GM18858 (cell line): Measurements from ENCODE around the gene GNMT.
"Not testable (repeated sequence)": the region's sequence is repeated elsewhere in the genome, so short reads cannot be mapped to it uniquely, and the experiment has no call there.

Experiments used
- ATAC-seq: cut with Tn5 transposase; IDR thresholded peaks from one replicate; pipeline ENCODE4 v1.9.1; 2021; ENCODE audit not compliant: unreplicated experiment

The GNMT gene

GRCh38 chr6:42971746-42972327 lies 11.3 kb downstream of the GNMT start:
- ATAC-seq, result no peak

GRCh38 chr6:42973926-42974325 lies 13.4 kb downstream of the GNMT start:
- ATAC-seq, result no peak

GRCh38 chr6:42974919-42975505 lies 14.5 kb downstream of the GNMT start:
- ATAC-seq, result no peak

- no peak for ATAC-seq
Observed at GRCh38 chr6:42978487-42978838, 17.9 kb downstream of the GNMT start.

GRCh38 chr6:42978839-42979522 lies 18.4 kb downstream of the GNMT start, which contains the start of gene PEX6:
Gene PEX6 (minus strand): TSS chr6:42979181. CDS start chr6:42979150, 31 bp downstream.
- ATAC-seq, result peak; percentile 82

- ATAC-seq, result no peak
Observed at GRCh38 chr6:42979523-42980177, 19.1 kb downstream of the GNMT start.

- ATAC-seq, result no peak
Observed at GRCh38 chr6:42981836-42982235, 21.3 kb downstream of the GNMT start.

GRCh38 chr6:42984001-42984923 lies 23.7 kb downstream of the GNMT start, which contains the start of gene PPP2R5D:
Gene PPP2R5D (plus strand): TSS chr6:42984570. CDS start chr6:42984678, 108 bp downstream.
- ATAC-seq, result peak; percentile 86

GRCh38 chr6:42984924-42985475 lies 24.4 kb downstream of the GNMT start:
- ATAC-seq, result no peak

GRCh38 chr6:42987533-42988451 lies 27.2 kb downstream of the GNMT start:
- ATAC-seq, result no peak

GRCh38 chr6:42988486-42989020 lies 28.0 kb downstream of the GNMT start:
- ATAC-seq, result no peak

GRCh38 chr6:42989923-42990322 lies 29.4 kb downstream of the GNMT start:
- no peak for ATAC-seq

- no peak for ATAC-seq
Observed at GRCh38 chr6:42993445-42993844, 32.9 kb downstream of the GNMT start.

- no peak for ATAC-seq
Observed at GRCh38 chr6:42996513-42996912, 36.0 kb downstream of the GNMT start.

GRCh38 chr6:42998205-42998604 lies 37.7 kb downstream of the GNMT start:
- ATAC-seq, result not testable (repeated sequence)

GRCh38 chr6:43001843-43002242 lies 41.3 kb downstream of the GNMT start:
- no peak for ATAC-seq

GRCh38 chr6:43005844-43006243 lies 45.3 kb downstream of the GNMT start:
- ATAC-seq, result no peak

GRCh38 chr6:43006251-43006650 lies 45.7 kb downstream of the GNMT start:
- no peak for ATAC-seq

- ATAC-seq, result no peak
Observed at GRCh38 chr6:43007126-43007525, 46.6 kb downstream of the GNMT start.
